Karpas-422 (cell line): ENCODE results near the gene SMIM14. TPM values are rescaled to one million over a fixed set of nuclear protein-coding genes. Genes with fewer than 3 reads are reported as not detected.

Experiments
- small RNA-seq: library from RNA; depleted of rRNA; stranded (forward); fragments of <200 nt; gene quantifications from one replicate; pipeline ENCODE3, GENCODE V24; 2014
- total RNA-seq: library from RNA; depleted of rRNA; stranded (reverse); fragments of >200 nt; shearing (Covaris generic); gene quantifications from 2 replicates; pipeline ENCODE4 v1.2.3, GENCODE V29; 2014; ENCODE audit warnings: low replicate concordance; rRNA removed

Gene SMIM14
- total RNA-seq, 1 experiment from 2014 or later: 689 TPM

Small RNA genes lying within 50 kb of the gene (small RNA-seq; reads per million reads assigned to genes)
- gene RNU7-11P: not detected

Other genes with a start within 250 kb of the SMIM14 start
- gene KLB, start 231.9 kb downstream of the SMIM14 start, total RNA-seq: not detected in 2 replicates
- gene RPL9, start 179.9 kb downstream of the SMIM14 start, total RNA-seq: 3,556 and 5,641 TPM in 2 replicates
- gene LIAS, start 179.8 kb downstream of the SMIM14 start, total RNA-seq: 14.1 and 19.5 TPM in 2 replicates
- 10.3 and 10.9 TPM in 2 replicates for gene UGDH, start 111.4 kb downstream of the SMIM14 start, total RNA-seq
- 32.9 and 35.8 TPM in 2 replicates for gene UBE2K, start 59.3 kb upstream of the SMIM14 start, total RNA-seq